ENCODE measurements around the gene OTOF. TPM values are rescaled to one million over a fixed set of nuclear protein-coding genes. Genes with fewer than 3 reads are reported as not detected.
A peak's percentile ranks its signal among the peaks of the same experiment; 100 is the strongest.

Gene OTOF
- total and polyA plus RNA-seq, 2 of the 13 experiments (the other 11 are each of a cell fraction or from before 2014, with no cell fraction given), result 0.04 TPM; not detected in 1

- TF ChIP-seq RNF219 (CRISPR knock-in tag; IDR thresholded peaks at IDR 0.05) (no peak), ZNF644 (CRISPR knock-in tag; IDR thresholded peaks at IDR 0.05; ENCODE audit: low read depth) (0 out of 2 replicates have a peak, but pooled peaks have one; percentile 17), RNF2 (conservative IDR thresholded peaks at IDR 0.05; ENCODE audit: low read depth) (0 out of 2 replicates have a peak, but pooled peaks have one; percentile 37), ATF3 (CRISPR knock-in tag; IDR thresholded peaks at IDR 0.05) (peak; percentile 66), IRF2 (CRISPR knock-in tag; IDR thresholded peaks at IDR 0.05) (0 out of 2 replicates have a peak, but pooled peaks have one; percentile 22), ZNF615 (CRISPR knock-in tag; IDR thresholded peaks at IDR 0.05; ENCODE audit: borderline replicate concordance) (no peak), CEBPG (CRISPR knock-in tag; IDR thresholded peaks at IDR 0.05) (0 out of 2 replicates have a peak, but pooled peaks have one; percentile 24), HMG20B (CRISPR knock-in tag; conservative IDR thresholded peaks at IDR 0.05) (0 out of 2 replicates have a peak, but pooled peaks have one; percentile 18), ZNF747 (CRISPR knock-in tag; IDR thresholded peaks at IDR 0.05; ENCODE audit: borderline replicate concordance) (no peak), MAFF (IDR thresholded peaks at IDR 0.05; ENCODE audit: low read depth, low read length) (peak; percentile 35; the same call in 1 of the 2 replicates), NFE2L2 (IDR thresholded peaks at IDR 0.05; ENCODE audit: low read length) (peak; percentile 72), MAFG (CRISPR knock-in tag; IDR thresholded peaks at IDR 0.05) (0 out of 2 replicates have a peak, but pooled peaks have one; percentile 41), ATF7 (IDR thresholded peaks at IDR 0.05) (0 out of 2 replicates have a peak, but pooled peaks have one; percentile 39), ATF7 (CRISPR knock-in tag; IDR thresholded peaks at IDR 0.05) (no peak), ZNF280D (CRISPR knock-in tag; IDR thresholded peaks at IDR 0.05) (no peak), FOXC1 (CRISPR knock-in tag; IDR thresholded peaks at IDR 0.05; ENCODE audit: borderline replicate concordance) (no peak), NFE2 (CRISPR knock-in tag; IDR thresholded peaks at IDR 0.05) (0 out of 2 replicates have a peak, but pooled peaks have one; percentile 22), SP1 (IDR thresholded peaks at IDR 0.05) (no peak), SP1 (CRISPR knock-in tag; IDR thresholded peaks at IDR 0.05) (no peak), ERF (CRISPR knock-in tag; IDR thresholded peaks at IDR 0.05) (0 out of 2 replicates have a peak, but pooled peaks have one; percentile 22)
Measured at GRCh38 chr2:26412091-26412673, 65.7 kb downstream of the OTOF start (continued).

Data from HepG2 (cell line).